ENCODE data around the gene TULP4. TPM values are rescaled to one million over a fixed set of nuclear protein-coding genes. Genes with fewer than 3 reads are reported as not detected.
"Not testable (repeated sequence)": the region's sequence is repeated elsewhere in the genome, so short reads cannot be mapped to it uniquely, and the experiment has no call there.

The TULP4 gene
- total RNA-seq, 3 donors from 2014 or later: 104 to 171 (median 112) TPM

DNA sequence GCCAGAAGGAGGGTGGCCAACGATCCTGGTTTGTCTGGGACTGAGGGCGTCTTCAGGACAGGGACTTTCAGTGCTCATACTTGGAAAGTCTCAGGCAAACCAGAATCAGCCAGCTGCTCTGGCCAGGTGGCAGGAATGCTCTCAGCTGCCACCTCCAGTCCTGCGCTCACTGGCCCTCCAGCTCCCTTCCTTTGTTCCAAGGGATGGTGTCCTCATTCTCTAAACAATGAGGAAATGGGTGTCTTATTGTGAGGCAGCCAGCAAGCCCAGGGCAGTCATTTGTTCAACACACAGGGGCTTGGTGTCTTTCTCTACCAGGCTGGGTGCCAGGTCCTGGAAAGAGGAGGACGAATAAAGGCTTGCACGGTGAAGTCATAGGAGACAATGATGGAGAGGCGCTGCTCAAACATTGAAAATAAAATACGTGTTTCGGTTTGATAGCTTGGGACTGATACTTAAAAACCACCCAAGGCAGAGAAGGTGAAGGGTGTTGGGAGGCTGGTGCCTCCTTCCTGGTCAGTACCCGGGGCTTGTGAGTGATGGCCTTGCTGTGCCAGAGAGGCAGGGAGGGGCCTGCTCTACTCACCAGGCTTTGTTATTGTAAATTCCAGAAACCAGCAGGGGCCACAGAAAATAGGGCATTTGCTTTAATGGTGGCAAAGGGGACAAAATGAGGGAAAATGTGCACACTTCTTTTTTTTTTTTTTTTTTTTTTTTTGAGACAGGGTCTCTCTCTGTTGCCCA, 236.3 kb downstream of the TULP4 start:
- no peaks in the 10 kb centered on the region for H3K27me3 ChIP-seq
- no peaks in the 10 kb centered on the region for H3K9me3 ChIP-seq
- DNase-seq (ENCODE audit: low spot score in 2 of 2): peak; percentile 75 to 80
- H3K36me3 ChIP-seq: no peaks in the 10 kb centered on the region
- H3K27ac ChIP-seq: peak overlapping the region; percentile 34 to 68
- H3K4me1 ChIP-seq: no peaks in the 10 kb centered on the region
- H3K4me3 ChIP-seq: no peak overlapping the region
- intact Hi-C loops (cut with DNase I; ENCODE audit: low total_unique reads): loop anchor here (5.0 kb wide), 1 partner anchor 1559 kb away; no protein-coding TSS in a partner anchor
- TF ChIP-seq POLR2AphosphoS5 (IDR thresholded peaks at IDR 0.05) (peak in 1 of 3 donors; percentile 20), POLR2A (IDR thresholded peaks at IDR 0.05) (no peak)

DNA sequence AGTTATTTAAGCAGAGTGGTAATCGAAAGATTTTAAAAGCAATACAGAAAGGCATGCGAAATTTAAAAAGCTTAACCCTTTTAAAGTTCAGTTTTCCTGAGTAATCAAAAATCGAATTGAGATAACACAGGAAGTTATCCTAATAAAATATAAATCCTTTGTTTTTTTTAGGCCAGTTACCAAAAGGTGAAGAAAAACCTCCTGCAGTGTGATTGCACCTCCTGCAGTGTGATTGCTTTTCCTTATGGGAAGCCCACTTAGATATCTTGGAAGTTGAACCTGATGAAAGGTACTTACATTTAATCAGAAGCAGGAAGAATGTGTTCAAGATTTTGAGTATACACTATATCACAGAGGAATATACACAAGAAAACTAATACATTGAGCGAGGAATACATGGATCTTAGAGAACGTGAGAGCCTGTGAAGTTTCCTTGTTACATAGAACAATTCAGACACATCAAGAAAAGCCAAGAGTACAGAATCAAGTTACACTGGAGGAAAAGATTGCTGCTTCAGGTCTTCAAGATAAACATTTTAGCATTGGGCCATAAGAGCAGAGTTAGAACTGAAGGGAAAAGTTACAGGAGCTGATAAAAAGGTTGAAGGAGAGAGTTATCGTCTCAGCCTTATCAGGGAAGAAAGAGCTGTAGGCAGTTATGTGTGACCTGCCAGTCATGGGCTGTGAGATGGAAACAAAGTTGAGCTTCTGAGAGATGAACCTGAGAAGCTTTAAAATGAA, 240.0 kb downstream of the TULP4 start:
- no peak for TF ChIP-seq POLR2AphosphoS5 (IDR thresholded peaks at IDR 0.05)
- TF ChIP-seq, protein P1, sequence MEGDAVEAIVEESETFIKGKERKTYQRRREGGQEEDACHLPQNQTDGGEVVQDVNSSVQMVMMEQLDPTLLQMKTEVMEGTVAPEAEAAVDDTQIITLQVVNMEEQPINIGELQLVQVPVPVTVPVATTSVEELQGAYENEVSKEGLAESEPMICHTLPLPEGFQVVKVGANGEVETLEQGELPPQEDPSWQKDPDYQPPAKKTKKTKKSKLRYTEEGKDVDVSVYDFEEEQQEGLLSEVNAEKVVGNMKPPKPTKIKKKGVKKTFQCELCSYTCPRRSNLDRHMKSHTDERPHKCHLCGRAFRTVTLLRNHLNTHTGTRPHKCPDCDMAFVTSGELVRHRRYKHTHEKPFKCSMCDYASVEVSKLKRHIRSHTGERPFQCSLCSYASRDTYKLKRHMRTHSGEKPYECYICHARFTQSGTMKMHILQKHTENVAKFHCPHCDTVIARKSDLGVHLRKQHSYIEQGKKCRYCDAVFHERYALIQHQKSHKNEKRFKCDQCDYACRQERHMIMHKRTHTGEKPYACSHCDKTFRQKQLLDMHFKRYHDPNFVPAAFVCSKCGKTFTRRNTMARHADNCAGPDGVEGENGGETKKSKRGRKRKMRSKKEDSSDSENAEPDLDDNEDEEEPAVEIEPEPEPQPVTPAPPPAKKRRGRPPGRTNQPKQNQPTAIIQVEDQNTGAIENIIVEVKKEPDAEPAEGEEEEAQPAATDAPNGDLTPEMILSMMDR (IDR thresholded peaks at IDR 0.05): no peak
- TF ChIP-seq POLR2A (IDR thresholded peaks at IDR 0.05): no peak
- H3K27ac ChIP-seq: no peak overlapping the region
- no peaks in the 10 kb centered on the region for H3K4me1 ChIP-seq
- H3K36me3 ChIP-seq: no peaks in the 10 kb centered on the region
- no peaks in the 10 kb centered on the region for H3K9me3 ChIP-seq
- intact Hi-C loops (cut with DNase I; ENCODE audit: low total_unique reads): no loop called here
- H3K4me3 ChIP-seq: no peak overlapping the region
- no peaks in the 10 kb centered on the region for H3K27me3 ChIP-seq
- DNase-seq (ENCODE audit: low spot score in 2 of 2): no peak

DNA sequence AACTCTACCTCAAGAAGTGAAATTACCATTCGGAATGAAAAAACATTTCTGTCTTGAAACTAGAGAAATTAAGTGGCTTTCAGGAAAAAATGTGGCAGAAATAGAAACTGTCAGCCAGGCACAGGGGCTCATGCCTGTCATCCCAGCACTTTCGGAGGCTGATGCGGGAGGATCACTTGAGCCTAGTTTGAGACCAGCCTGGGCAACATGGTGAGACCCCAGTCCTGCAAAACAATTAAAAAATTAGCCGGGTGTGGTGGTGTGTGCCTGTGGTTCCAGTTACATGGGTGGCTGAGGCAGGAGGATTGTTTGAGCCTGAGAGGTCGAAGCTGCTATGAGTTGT, 240.5 kb downstream of the TULP4 start:
- Histone ChIP-seq H3K4me1 (no peaks in the 10 kb centered on the region), H3K27ac (no peak overlapping the region), H3K9me3 (no peaks in the 10 kb centered on the region), H3K36me3 (no peaks in the 10 kb centered on the region), H3K4me3 (no peak overlapping the region), H3K27me3 (no peaks in the 10 kb centered on the region)
- TF ChIP-seq, protein P1 (IDR thresholded peaks at IDR 0.05): no peak
- TF ChIP-seq POLR2AphosphoS5 (IDR thresholded peaks at IDR 0.05) (no peak), POLR2A (IDR thresholded peaks at IDR 0.05) (no peak)
- intact Hi-C loops (cut with DNase I; ENCODE audit: low total_unique reads): no loop called here
- no peak for DNase-seq (ENCODE audit: low spot score in 2 of 2)

DNA sequence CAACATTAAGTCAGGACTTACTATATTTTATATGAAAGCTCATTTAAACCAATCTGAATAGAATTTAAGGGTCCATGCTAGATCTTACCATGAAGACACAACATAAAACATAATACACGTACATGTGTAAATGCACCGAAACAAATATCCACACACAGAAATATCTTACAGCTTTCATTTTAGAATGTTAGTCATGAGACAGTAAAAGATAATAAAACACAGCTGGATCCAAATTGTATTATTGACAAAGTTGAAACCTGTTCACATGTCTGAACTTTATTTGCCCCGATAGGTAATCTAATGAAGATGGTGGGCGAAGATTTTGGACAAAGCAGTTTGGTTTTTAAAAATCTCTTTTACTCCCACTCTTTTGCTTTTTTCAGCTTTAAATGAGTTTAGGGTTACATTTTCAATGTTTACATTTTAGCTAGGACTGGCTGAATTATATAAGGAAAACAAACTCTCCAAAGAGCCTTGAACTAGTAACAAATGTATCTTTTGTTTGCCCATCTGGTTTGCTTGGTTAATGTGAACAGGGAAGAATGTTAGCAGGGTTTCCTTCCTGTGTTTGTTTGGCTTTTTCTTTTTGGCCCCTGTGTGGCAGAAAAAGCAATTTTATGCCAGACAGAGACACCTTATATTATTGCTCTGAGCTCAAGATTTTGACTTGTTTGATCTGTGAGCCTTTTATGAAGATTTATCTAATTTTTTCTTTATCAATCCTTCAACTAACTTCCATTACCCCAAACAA, 242.5 kb downstream of the TULP4 start:
- no peak overlapping the region for H3K27ac ChIP-seq
- H3K4me1 ChIP-seq: no peaks in the 10 kb centered on the region
- no peaks in the 10 kb centered on the region for H3K36me3 ChIP-seq
- intact Hi-C loops (cut with DNase I; ENCODE audit: low total_unique reads): no loop called here
- TF ChIP-seq, protein P1 (IDR thresholded peaks at IDR 0.05): no peak
- TF ChIP-seq POLR2AphosphoS5 (IDR thresholded peaks at IDR 0.05) (no peak), POLR2A (IDR thresholded peaks at IDR 0.05) (no peak)
- DNase-seq (ENCODE audit: low spot score in 2 of 2): no peak
- H3K9me3 ChIP-seq: no peaks in the 10 kb centered on the region
- no peaks in the 10 kb centered on the region for H3K27me3 ChIP-seq
- no peak overlapping the region for H3K4me3 ChIP-seq

DNA sequence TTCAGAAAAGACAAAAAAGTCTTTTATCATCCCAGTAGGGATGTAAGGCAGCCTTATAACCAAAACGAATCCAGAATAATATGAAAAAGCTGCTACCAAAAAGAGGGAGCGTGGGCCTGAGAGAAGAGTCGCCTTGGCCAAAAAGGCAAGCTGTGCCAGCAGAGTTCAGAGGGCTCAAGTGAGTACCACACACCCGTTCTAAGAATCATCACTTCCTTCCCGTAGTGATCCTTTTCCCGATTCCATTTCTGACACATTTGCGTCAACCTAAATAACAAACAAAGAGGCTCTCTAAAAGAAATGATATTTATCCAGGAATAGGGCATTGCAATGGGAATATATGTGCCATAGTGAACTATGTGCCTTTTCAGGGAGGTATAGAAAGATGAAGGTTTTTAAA, 243.8 kb downstream of the TULP4 start:
- TF ChIP-seq POLR2AphosphoS5 (IDR thresholded peaks at IDR 0.05) (no peak), POLR2A (IDR thresholded peaks at IDR 0.05) (no peak)
- TF ChIP-seq, protein P1 (IDR thresholded peaks at IDR 0.05): no peak
- Histone ChIP-seq H3K27me3 (no peaks in the 10 kb centered on the region), H3K4me3 (no peak overlapping the region), H3K4me1 (no peaks in the 10 kb centered on the region), H3K27ac (no peak overlapping the region), H3K9me3 (no peaks in the 10 kb centered on the region), H3K36me3 (no peaks in the 10 kb centered on the region)
- intact Hi-C loops (cut with DNase I; ENCODE audit: low total_unique reads): no loop called here
- DNase-seq (ENCODE audit: low spot score in 2 of 2): no peak

DNA sequence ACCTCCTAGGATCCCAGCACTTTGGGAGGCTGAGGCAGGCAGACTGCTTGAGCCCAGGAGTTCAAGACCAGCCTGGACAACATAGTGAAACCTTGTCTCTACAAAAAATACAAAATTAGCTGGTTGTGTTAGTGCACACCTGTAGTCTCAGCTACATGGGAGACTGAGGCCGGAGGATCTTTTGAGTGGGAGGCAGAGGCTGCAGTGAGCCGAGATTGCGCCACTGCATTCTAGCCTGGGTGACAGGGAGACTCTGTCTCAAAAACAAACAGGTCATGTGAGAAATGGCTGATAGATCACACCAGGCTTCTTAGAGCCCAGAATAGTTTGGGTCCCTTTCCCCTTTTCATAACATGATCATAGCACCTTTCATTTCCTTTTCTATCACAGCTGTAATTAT, 244.8 kb downstream of the TULP4 start:
- H3K36me3 ChIP-seq; H3K4me3 ChIP-seq; H3K4me1 ChIP-seq; intact Hi-C loops (cut with DNase I; ENCODE audit: low total_unique reads); H3K27me3 ChIP-seq; H3K27ac ChIP-seq; H3K9me3 ChIP-seq; DNase-seq (ENCODE audit: low spot score in 2 of 2): not testable (repeated sequence)
